GM18502 (cell line): ENCODE measurements around the gene ZSCAN9.

Source experiments
- ATAC-seq: cut with Tn5 transposase; IDR thresholded peaks from one replicate; pipeline ENCODE4 v1.9.1; 2021; ENCODE audit warnings: mild to moderate bottlenecking; ENCODE audit not compliant: unreplicated experiment, poor library complexity

Gene ZSCAN9

GRCh38 chr6:28220257-28221133 is 4.6 kb upstream of the ZSCAN9 start:
- ATAC-seq, result no peak

- ATAC-seq, result no peak
Observed at GRCh38 chr6:28224131-28225055, 682 bp upstream of the ZSCAN9 start.

GRCh38 chr6:28226460-28226859 is 1.4 kb downstream of the ZSCAN9 start:
- no peak for ATAC-seq

DNA sequence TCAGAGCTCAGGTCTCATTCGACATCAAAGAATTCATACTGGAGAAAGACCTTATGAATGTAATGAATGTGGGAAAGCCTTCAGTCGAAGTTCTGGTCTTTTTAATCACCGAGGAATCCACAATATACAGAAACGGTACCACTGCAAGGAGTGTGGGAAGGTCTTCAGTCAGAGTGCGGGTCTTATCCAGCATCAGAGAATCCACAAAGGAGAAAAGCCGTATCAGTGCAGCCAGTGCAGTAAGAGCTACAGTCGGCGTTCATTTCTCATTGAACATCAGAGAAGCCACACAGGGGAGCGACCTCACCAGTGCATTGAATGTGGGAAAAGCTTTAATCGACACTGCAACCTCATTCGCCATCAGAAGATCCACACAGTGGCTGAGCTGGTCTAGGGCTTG is 7.7 kb downstream of the ZSCAN9 start:
- no peak for ATAC-seq

GRCh38 chr6:28235912-28236452 is 10.9 kb downstream of the ZSCAN9 start:
- no peak for ATAC-seq

DNA sequence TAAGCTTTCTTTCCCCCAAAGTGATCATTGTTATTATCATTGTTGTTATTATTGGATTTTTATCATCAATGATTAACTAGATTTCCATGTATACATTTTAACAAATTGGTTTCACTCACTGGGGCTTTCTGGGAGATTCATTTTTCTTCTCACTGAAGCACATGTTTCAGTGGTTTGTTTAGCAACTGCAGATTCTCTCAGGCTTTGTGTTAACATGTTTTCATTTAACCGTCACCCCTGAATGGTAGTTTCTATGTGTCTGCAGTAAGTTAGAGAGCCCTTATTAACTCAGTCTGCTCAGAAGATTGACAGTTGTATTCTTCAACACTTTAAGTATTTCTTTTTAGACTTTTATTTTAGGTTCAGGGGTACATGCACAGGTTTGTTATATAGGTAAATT is 14.6 kb downstream of the ZSCAN9 start:
- ATAC-seq, result no peak

DNA sequence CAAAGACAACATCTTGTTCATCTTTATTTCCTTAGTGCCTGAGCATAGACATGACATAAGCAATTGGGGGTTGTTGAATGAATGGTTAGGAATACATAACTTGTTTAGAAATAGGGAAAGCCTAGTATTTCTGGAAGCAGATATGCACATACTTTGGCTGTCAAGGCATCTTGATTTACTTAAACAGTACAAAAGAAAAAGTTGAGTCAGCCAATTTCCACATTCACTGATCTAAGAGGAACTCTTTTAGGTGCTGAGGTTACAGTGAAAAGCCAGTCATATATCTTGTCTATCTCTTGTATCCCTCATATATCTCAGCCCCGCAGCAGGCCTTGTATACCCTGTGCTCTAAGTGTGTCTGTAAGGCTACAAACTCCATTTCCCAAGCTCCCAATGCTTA is 15.4 kb downstream of the ZSCAN9 start:
- ATAC-seq, result no peak

GRCh38 chr6:28243946-28244345 is 18.9 kb downstream of the ZSCAN9 start:
- ATAC-seq, result no peak

DNA sequence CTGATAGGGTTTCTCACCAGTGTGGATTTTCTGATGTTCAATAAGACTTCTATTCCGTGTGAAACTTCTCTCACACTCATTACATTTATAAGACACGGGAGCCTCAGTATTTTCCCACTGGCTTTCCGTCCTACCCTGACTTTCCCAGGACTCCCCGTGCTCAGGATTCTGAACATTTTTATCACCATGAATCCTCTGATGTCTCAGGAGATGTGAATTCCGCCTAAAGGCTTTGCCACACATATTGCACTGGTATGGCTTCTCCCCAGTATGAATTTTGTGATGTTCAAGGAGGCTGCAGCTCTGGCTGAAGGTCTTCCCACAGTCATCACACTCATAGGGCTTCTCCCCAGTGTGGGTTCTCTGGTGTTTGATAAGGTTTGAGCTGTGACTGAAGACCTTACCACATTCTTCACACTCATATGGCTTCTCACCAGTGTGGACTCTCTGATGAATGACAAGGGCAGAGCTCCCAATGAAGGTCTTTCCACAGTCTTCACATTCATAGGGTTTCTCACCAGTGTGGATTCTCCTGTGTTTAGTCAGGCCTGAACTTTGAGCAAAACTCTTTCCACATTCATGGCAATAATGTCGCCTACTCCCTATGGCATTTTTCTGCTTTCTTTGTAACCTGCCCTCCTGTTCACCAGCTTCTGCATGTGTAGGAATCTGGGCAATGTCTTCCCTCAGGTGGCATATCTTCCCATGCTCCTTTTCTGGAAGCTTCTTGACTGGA is 20.3 kb downstream of the ZSCAN9 start:
- ATAC-seq, result no peak

- ATAC-seq, result no peak
Observed at GRCh38 chr6:28248916-28249315, 23.8 kb downstream of the ZSCAN9 start.

DNA sequence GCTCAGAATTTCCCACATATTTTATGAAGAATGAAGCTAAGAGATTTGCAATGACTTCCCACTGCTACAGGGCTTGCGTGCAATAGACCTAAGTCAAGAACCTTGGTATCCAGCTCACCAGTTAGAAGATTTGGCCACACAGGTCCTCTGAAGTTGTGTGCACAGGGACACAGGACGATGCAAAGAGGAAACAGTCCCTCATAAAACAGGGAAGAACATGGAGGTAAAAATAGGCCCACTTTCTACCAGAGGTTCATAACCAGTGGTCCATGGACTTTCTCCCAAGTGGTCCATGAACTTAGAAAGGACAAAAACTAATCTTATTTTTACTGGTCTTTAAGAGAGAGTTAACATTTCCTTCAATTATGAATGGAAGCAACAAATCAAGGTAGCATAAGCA is 25.7 kb downstream of the ZSCAN9 start:
- no peak for ATAC-seq

DNA sequence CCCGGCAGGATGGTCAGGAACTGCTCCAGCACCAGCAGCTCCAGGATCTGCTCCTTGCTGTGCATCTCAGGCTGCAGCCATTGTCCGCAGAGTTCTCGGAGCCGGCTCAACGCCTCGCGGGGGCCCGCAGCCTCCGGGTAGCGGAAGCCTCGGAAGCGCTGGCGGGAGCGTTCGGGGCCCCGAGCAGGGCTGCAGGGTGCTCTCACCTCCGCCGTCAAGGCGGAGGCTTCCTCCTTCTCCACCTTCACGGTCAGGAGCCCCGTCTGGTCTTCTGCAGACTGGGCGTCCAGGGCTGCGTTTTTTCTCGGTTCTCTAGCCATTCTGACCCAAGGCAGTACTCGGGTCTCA is 26.6 kb downstream of the ZSCAN9 start:
- peak; percentile 61 for ATAC-seq

DNA sequence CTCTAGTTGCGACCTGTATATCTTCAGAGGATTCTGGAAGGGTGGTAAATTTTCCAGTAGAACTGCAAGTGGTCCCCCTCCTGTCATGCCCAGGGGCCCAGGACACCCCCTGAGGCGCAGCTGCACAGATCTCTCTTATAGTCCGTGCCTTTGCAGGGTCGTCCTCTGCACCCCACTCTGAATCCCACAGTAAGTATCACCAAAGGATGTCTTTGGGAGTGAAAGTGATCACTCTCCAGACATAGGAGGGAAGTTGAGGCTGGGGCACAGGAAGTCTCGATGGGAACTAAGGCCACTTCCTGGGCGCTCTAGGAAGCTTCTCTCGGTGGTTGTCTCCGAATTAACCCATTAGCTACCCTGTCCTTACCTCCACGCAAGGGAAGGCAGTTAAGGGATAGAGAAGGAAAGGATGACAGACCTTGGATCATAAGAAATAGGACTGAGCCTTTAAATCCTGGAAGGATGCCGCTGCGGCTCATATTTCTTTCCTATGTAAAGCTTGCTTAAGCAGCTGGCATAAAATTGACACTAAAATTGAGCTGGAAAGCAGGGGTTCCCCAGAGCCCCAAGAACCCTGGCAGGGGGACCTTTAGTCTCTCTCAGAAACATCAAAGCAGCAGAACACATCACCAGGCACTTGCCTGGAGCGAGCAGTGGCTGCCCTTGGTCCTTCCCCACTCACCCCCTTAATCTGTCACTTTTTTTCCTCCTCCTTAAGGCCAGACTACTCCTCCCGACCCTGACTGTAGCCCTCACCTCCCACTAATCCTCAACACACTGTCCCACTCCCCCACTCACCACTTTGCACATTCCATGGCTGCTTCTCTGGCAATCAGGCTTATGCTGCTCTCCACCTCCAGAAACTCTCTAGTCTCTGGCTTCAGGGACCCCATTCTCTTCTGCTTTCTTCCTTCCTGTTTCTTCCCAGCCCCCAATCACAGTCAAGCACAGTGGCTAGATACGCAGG is 27.2 kb downstream of the ZSCAN9 start, which contains the start of gene ZKSCAN4:
Gene ZKSCAN4 (minus strand): TSS at position 261 of the 967 bp plus-strand sequence. CDS start 289 bp downstream, outside the sequence.
- ATAC-seq, result peak; percentile 84

GRCh38 chr6:28254121-28254519 is 29.0 kb downstream of the ZSCAN9 start:
- no peak for ATAC-seq

GRCh38 chr6:28257042-28257441 is 32.0 kb downstream of the ZSCAN9 start:
- no peak for ATAC-seq

DNA sequence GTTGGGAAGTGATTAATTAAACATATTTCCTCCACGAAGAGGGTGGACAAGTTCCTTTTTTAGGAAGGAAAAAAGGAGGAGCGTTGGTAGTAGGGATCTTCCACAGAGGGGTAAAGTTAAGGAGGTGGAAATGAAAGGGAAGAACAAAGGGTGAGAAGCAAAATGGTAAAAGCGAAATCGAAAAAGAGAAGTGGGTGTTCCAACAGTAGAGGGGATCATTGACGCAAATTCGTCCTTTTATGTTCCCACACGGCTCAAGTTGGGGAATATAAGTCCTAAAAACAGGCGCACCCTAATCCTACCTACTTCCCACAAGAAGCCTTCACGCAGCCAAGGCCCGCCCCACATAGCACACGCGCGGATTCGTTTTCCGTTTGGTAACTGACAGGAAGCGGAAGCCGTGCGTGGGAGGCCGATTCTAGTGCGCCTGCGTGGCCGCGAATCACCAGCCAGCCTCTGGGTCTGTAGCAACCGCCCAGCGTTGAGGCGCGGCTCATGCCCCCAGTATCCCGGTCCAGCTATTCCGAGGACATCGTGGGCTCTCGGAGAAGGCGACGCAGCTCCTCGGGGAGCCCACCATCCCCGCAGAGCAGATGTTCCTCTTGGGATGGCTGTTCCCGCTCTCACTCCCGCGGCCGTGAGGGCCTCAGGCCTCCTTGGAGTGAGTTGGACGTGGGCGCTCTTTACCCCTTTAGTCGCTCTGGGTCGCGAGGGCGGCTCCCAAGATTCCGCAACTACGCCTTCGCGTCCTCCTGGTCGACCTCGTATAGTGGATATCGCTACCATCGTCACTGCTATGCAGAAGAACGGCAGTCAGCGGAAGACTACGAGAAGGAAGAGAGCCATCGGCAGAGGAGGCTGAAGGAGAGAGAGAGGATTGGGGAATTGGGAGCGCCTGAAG is 34.1 kb downstream of the ZSCAN9 start, which contains the start of gene NKAPL:
Gene NKAPL (plus strand): TSS at position 421 of the 901 bp plus-strand sequence. CDS start 75 bp downstream, at position 496.
- no peak for ATAC-seq

DNA sequence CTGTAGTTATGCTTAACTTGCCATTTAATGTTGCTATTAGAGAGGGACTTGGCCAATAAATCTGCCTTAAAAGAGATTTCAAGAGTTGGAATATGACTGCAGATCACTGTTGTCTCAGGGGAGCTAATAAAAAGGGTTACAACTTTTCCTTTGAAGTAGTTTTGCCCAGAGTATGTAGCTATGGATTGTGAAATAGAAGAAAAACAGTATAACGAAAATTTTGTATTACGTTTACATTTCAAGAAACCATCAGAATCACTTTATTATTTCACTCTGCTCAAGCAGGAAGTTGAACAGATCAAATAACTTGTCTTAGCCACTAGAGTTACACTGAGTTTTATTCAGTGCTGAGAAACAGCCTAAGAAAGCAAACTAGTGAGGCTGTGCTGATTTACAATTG is 38.8 kb downstream of the ZSCAN9 start:
- ATAC-seq, result no peak

DNA sequence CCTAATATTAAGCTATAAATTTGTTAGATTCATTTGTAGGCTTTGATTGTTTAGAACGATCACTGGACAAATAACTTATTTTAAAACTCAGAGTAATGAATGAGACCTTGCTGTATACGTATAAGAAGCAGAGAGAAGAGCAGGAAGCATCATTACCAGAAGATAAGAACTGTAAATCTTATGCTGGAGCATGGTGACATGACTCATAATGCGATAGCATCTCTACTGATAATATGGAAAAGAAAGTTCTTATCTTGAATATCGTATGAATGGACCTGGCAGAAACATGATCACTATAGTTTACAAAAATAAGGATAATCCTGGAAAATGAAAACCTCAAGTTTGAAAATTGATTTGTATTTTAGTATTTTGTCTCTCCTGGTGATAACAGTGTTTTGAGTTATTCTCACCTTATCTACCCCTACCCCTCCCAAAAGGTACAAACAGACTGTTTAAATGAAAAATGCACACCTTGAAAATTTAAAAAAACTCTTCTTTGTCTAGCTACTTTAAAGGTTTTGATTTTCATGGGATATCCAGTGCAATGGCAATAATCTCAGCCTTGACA is 39.8 kb downstream of the ZSCAN9 start:
- ATAC-seq, result no peak
